NCI-H1105 treated with DMSO at 0.1 percent for 48 hours (cell line): Measurements from ENCODE around the gene EEPD1.
"Not testable (repeated sequence)": the region's sequence is repeated elsewhere in the genome, so short reads cannot be mapped to it uniquely, and the experiment has no call there.

Experiments
- DNase-seq: peaks from one replicate; lab custom pipeline; 2025; lab: John Stamatoyannopoulos, UW

EEPD1 gene

DNA sequence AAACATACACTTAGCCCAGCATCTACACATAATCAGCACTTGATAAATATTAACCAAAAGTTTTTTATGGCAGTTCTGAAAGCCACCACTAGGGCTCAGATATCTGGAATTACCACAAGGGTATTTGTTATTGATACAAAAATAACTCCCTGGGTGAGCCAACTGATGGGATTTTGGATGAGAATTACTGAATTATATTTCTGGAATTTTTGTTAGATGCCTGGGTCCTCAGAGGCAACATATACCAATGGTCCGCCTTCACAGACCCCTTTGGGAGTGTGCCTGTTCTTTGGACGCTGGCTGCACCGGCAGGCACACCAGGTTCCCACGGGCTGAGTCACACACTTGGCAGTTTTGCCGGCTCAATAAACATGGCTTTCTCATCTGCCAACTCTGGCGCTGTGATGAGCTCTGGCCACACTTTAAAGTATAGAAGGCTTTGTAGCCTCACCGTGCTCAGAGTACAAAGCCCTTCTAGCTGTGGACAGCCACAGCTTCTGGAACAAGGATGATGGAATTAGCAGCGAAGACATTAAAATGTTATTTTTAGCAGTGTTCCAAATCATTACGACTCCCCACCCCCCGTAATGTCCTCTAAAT is 24.5 kb upstream of the EEPD1 start:
- DNase-seq: peak; percentile 63

DNA sequence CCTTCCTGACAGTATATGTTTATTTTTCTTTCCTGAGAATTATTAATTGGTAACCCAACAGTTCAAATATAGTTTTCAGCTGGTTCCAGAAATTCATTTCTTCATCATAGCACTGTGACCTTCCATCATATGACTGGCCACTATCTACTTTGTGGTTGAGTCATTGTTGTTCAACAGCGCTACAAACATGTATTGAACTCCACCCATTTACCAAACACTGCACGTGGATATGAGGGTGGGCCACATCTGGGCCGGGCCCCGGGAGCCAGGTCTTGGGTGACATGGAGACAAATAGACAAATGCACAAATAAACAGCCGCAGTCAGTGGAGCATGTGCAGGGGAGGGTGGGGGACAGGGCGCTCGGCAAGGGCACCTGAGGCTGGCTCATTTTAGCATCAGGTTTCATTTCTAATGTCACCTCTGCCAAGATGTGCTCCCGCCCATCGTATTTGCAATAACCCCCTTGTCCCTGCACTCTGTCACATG is 24.0 kb upstream of the EEPD1 start:
- DNase-seq: peak; percentile 61

DNA sequence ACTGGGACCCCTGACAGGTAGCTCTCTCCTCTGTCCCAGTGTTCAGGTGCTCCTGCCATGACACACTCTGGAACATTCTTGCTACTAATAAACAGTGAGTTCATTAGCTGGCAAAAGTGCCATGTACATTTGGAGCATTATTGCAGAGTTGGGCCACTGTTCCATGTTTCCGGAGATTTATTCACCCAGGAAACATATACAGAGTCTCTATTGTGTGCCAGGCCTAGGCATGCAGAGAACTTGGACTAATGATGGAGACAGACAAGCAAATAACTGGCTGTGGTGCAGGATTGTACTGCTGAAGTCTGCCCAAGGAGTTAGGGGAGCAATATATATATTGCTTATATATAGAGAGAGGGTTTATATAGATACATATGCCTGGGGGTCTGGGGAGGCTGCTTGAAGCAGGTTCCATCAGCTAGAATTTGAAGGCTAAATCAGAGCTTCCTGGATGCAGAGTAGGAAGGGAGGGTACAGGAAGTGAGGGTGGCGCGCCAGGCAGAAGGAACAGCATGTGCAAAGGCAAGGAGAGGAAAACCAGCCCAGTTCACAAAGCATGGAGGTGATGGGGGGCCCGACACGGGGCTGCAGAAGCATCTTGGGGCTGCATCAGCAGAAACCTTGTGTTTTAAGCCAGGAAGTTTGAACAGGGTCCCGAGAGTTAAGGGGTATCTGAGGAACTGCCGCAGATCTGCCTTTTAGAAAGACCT is 22.7 kb upstream of the EEPD1 start:
- no peak for DNase-seq

DNA sequence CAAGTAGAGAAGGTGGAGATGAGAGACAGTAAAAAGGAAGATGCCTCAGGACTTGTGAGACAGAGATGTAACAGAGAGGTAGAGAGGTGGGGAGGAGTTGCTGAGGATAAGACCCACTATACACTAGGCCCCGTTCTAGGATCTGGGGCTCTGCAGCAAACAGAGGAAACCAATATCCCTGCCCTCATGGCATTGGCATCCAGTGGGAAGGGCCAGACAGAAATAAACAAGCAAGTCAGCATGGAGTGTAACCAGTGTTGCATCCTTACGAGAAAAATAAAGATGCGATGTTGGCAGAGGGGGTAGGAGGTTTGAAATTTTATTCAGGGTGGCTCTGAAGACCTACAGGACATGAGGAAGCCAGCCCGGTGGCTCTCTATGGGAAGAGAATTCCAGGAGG is 22.0 kb upstream of the EEPD1 start:
- DNase-seq: no peak

DNA sequence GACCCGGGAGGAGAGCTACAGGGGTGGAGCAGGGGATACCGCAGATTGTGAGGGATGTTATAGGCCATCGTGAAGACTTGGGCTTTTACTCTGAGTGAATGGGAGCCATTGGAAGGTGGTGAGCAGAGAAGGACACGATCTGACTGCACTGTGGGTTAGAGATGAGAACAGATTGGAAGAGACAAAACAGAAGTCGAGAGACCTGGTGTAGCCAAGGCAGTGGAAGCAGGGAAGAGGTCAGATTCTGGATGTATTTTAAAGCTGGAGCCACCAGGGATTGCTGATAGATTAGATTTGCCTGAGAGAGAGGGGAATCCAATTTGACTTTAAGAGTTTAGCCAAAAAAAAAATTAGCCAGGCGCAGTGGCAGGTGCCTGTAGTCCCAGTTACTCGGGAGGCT is 21.6 kb upstream of the EEPD1 start:
- DNase-seq: no peak

DNA sequence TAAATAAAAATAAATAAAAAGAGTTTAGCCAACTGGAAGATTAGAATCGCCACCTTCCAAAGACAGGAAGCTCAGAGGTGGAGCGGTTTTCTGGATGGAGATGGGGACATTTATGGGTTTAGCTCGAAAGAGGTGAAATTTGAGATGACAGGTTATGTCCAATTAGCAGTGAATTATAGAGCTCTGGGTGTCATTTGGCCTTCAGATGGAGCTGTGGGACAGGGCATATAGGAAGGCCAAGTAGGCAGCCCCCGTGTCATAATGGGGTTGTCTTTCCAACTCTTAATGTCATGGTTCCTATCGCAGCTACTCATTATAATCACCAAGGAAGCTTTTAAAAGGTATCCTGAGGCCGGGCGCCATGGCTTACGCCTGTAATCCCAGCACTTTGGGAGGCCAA is 21.0 kb upstream of the EEPD1 start:
- no peak for DNase-seq

DNA sequence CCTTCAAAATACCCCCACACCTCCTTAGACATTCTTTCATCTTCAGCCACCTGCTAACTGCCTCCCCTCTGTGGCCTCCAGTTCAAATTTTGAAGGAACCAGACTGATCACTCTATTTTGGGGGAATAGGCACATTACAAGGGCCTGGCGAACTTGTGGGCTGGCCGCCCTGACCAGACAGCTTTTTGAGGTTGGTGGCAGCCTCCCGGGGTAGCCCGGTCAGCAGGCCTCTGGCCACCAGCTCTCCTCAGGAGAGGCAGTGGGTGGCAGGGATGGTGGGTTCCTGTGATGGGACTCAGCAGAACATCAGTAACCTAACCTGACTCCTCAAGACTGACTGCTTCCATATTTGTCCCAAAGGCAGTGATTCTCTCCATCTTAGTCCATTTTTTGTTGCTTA is 17.4 kb upstream of the EEPD1 start:
- DNase-seq: no peak

DNA sequence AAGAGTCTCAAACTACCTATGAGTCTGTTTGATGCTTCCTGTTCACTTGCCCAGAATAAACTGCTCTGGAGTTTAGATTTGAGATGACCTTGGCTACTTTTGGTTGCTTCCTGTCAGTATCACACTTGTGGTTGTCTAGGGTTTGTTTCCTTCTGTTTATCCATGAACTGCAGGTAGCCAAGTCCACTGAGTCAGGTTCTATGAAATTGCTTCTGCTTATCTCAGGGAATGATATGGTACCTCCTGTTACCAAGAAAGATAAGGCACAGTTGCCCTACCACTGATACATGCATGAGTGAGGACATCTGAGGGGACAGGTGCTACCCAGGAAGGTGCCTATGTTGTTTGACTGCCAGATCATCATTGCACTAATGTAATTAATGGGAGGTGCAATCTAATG is 15.8 kb upstream of the EEPD1 start:
- no peak for DNase-seq

DNA sequence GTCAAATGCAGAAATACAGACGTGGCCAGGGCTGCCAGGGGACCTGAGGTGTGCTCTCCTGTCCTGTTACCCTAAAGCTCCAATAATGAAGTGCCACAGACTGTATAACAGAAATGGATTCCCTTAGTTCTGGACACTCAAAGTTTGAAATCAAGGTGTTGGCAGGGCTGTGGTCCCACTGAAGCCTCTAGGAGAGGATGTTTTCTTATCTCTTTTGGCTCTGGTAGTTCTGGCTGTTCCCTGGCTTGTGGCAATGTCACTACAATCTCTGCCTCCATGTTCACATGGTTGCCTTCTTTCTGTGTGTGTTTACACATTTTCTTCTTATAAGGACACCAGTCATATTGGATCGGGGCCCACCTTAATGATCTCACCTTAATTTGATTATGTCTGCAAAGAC is 15.3 kb upstream of the EEPD1 start:
- no peak for DNase-seq

DNA sequence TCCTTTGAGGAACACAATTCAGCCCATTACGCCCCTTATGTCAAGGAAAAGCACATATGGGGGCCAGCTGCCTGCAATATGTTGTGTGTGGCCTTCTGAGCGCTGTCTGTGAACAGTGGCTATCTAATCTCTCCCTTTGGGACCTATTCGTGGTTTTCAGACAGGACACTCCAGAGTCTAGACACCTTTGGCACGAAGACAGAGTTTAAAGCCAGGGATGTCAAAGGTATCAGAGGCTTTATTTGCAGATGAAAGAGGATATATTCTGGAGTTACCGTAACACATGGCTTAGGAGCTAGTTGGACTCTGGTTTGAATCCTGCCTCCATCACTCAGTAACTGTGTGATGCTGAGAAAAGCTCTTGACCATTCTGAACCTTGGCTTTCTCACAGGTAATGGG is 14.8 kb upstream of the EEPD1 start:
- DNase-seq: no peak

DNA sequence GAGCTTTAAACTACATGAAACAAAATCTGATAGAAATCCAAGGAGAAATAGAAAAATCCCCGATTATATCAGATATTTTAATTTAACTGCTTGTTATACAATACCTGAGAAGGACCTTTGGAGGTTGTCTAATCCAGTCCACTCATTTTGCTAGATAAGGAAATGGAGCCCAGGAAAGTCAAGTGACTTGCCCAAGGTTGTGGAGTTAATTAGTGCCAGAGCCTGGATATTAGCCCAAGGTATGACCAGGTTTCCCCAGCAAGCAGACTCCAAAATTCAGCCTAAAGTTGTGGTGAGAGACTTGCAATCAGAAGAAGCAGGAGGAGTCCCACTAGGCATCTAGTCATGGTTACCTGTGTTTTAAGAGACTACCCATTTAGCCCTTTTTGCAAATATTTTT is 11.7 kb upstream of the EEPD1 start:
- DNase-seq: no peak

DNA sequence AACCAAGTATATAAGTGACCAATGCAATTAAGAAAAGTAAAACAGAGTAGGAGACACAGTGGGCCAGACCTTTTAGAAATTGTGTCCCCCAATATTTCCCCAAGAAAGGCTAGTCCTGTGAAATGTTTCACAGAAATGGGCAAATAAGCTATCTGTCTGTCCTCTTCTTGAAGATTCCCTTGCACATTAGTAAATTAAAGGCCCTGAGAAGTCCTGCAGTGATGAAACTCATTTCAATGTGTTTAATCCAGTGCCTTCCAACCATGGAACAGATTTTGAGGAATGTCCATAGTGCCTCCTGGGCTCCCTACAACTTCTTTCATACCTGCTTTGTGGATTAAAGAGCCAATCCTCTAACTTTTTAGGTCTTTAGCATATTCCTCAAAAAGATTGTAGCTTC is 11.2 kb upstream of the EEPD1 start:
- no peak for DNase-seq

DNA sequence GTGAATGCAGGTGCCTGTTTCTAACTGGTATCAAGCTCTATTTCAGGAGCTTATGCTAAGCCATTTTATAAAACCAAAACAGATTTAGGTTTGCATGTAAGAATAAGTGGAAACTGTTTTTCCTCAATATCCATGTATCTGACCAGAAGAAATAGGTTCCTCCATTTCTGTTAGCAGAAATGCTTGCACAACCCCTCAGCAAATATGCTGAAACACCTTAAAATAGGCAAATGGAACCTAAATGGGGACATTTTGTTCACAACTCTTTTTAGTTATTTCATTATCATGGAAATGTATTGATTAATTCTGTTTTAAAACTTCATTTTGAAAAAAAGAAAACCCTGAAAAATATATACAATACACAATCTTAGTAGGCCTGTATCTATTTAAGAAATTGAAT is 8.9 kb upstream of the EEPD1 start:
- DNase-seq: no peak

DNA sequence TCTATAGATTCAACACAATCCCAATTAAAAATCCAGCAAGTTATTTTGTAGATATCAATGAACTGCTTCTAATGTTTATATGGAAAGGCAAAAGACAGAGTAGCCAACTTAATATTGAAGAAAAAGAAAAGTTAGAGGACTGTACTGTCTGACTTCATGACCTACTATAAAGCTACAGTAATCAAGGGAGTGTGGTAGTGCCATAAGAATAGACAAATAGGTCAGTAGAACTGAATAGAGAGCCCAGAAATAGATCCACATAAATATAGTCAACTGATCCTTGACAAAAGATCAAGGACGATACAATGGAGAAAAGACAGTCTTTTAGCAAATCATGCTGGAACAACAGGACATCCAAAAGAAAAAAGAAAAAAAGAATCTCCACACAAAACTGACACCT is 7.4 kb upstream of the EEPD1 start:
- DNase-seq: no peak

DNA sequence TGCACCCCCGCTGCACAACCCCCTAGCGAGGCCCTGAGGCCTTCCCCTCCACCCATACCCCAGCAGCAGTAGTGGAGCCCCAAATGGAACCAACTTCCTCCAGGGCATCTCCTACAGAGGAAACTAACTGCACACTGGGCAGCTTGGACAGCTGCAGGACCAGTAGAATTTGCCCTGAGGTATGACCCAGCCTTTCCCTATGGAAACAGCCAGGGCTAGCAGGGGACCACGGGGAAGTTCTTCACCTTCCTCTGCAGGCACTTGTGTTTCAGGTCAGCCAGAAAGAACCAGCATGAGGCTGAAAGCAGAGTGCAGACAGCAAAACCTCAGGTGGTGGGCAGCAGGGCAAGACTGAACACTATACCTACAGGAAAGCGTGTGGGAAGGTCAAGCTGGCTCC is 5.7 kb upstream of the EEPD1 start:
- no peak for DNase-seq

DNA sequence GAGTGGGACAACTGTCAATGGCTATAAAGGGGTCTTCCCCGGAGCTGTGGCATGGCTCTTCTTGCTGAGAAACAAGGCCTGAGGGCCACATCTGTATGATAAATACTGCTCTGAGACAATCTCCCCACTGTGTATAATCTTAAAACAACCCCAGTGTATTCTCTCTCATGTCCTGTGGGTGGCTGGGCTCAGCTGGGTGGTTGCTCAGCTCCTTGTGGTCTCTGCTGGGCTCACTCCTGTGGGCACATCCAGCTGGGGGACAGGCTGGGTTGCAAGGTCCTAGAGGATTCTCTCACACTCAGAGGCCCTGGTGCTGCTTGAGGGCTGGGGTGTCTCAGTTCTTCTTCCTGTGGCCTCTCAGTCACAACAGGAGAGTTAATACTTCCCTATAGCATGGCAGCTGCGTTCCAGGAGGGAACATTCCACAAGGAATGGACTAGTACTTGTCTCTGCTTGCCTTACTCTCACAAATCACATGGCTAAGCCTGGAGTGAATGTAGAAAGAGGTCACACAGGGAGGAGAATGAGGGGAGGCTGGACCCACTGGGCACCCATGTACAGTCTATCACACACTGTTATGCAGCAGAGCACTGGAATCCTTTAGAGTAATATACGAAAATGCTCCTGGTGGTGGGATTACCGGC is 4.5 kb upstream of the EEPD1 start:
- DNase-seq: no peak

DNA sequence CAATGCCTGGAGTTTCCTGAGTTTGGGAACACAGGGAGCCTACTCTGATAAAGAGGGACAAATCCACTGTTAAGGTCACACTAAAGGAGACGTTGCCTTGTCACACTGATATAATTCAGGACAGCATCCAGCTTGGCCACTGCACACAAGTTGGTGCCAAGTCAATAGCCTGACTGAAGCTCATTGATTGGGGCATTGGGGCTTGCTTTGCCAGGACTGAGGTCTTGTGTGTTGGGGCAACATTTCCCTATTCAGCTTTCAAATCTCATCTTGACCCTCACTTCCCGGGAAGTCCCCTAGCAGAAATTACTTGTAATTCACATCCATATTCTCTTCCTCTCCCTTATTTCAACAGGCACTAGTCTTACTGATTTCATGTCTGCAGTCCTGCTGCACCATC is 3.8 kb upstream of the EEPD1 start:
- not testable (repeated sequence) for DNase-seq

DNA sequence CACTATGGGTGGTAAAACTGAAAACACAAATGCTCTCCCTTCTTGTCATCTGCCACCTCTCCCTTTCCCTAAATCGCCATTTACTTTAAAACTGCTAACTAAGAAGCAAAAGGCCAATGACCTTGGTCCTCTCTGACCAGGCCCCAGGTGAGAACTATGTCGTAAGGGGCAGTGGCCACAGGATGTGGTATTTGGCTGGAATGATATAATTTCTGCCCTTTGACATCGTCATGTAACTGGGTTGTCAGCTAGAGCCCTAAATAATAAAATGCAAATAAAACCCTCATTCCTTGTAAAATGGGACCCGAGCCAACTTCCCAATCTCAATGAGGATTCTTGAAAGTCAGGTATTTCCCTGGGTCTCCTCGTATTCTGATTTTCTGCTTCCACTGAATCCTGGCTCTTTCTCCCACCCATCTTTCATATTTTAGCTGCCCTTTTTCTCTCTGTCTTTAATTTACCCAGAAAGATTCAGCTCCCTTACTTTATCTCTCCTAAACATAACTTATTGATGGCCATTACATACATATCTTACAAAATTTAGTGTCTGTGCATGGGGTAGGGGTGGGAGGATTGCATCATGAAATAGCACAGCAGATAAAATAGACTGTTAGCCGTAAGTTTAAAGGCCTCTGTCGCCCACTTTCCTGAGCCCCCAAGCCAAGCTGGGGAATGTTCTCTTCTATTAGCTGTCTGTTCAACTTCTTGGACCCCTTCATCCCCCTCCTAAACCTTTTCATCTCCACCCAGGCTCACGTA is 3.2 kb upstream of the EEPD1 start:
- no peak for DNase-seq

DNA sequence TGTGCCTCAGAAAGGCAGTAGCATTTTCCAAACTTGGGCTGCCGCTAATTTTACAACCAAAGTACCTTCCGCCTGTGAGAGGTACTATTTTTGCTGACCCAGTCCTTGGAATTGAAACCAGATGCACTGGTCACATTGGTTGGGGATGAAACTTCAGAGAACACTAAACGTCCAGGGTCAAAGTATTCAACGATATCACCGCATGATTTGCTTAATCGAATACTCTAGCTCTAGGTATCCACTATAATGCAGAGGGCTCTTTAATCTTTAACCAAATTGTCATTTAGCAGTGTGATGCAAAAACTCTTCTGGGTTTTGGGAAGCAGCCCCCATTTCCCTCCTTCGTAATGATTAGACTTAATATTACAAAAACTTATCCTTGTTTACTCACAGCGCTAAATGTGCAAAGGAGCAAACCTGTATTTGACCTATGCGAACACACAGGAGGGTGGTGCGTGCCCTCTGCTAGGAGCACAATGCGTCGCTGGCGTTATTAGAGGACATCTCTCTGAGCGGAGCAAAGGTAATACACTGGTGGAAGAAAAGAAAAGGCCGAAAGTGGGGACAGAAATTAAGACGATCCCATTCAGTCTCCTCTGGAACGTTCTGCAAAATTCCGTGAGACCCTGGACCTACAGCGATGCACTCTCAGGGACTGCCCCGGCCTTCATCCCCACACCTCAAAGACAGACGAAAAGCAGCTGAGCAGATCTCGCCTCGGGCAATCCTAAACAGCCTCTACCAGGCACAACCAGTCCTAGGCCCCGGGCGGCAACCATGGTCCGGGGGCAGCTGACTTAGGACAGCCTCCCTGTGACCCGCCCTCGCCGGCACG is 916 bp upstream of the EEPD1 start:
- no peak for DNase-seq

DNA sequence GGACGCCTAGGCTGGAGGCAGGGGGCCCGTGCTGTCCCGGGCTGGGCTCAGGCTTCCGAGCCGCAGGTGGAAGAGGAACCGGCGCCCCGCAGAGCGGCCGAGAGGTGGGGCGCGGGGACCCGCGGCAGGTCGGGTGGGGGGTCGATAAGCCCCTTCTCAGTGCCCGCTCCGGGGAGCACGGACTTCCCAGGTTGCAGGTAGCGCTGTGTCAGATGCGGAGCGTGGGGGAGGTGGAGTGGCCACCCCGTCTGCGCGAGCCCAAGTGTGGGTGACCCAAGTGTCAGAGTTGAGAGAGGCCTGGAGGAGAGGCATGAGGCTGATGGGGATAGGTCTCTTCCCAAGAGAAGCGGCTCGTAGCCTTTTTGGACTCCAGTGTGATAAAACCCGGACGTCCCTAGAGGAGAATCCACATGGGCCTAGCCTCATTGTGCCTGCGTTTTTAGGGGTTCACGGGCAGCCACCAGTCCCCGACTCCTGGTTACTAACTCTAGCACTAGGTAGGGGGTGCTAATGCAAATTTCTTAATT is 580 bp downstream of the EEPD1 start:
- DNase-seq: no peak
